NCI-H460 (cell line): Measurements from ENCODE around the gene NFE2L1. TPM values are rescaled to one million over a fixed set of nuclear protein-coding genes. Genes with fewer than 3 reads are reported as not detected.
"Not testable (repeated sequence)": the region's sequence is repeated elsewhere in the genome, so short reads cannot be mapped to it uniquely, and the experiment has no call there.

Experiments used
- DNase-seq: peaks from one replicate; pipeline ENCODE4 v3.0.0-alpha.2; 2016; ENCODE audit warnings: low read depth; ENCODE audit errors: extremely low read depth
- polyA plus RNA-seq: library from polyadenylated mRNA; depleted of rRNA; stranded (reverse); fragments of >200 nt; gene quantifications from 2 replicates; pipeline ENCODE4 v1.2.3, GENCODE V29; 2014; cell fraction: nucleus; rRNA removed
- total RNA-seq: library from RNA; depleted of rRNA; stranded (reverse); fragments of >200 nt; shearing (Covaris generic); gene quantifications from 2 replicates; pipeline ENCODE4 v1.2.3, GENCODE V29; 2014; rRNA removed

NFE2L1 gene
- 123 and 142 TPM in 2 replicates for total RNA-seq
- polyA plus RNA-seq = 122 and 134 TPM in 2 replicates

- peak; percentile 100 for DNase-seq
Observed at GRCh38 chr17:48047741-48048383, at the start of gene NFE2L1. NFE2L1 (plus strand) TSS chr17:48048359; CDS start chr17:48051119, 2,760 bp downstream.

- DNase-seq = no peak
Observed at GRCh38 chr17:47999582-47999981, 48.6 kb upstream of the NFE2L1 start.

- no peak for DNase-seq
Observed at GRCh38 chr17:48001197-48001596, 47.0 kb upstream of the NFE2L1 start.

GRCh38 chr17:48001657-48002056, 46.5 kb upstream of the NFE2L1 start:
- DNase-seq = not testable (repeated sequence)

GRCh38 chr17:48002266-48002915, 45.8 kb upstream of the NFE2L1 start:
- DNase-seq = peak; percentile 59

GRCh38 chr17:48002916-48003416, 45.2 kb upstream of the NFE2L1 start:
- DNase-seq = no peak

- DNase-seq = no peak
Observed at GRCh38 chr17:48003417-48004151, 44.6 kb upstream of the NFE2L1 start.

- DNase-seq = no peak
Observed at GRCh38 chr17:48004983-48005382, 43.2 kb upstream of the NFE2L1 start.

GRCh38 chr17:48006936-48007709, 41.0 kb upstream of the NFE2L1 start:
- no peak for DNase-seq

GRCh38 chr17:48010193-48010592, 38.0 kb upstream of the NFE2L1 start:
- no peak for DNase-seq

- DNase-seq = peak; percentile 44
Observed at GRCh38 chr17:48011405-48012150, 36.6 kb upstream of the NFE2L1 start.

- DNase-seq = no peak
Observed at GRCh38 chr17:48012151-48012520, 36.0 kb upstream of the NFE2L1 start.

- no peak for DNase-seq
Observed at GRCh38 chr17:48012654-48013053, 35.5 kb upstream of the NFE2L1 start.

- no peak for DNase-seq
Observed at GRCh38 chr17:48013876-48014594, 34.1 kb upstream of the NFE2L1 start.

- no peak for DNase-seq
Observed at GRCh38 chr17:48014595-48015111, 33.5 kb upstream of the NFE2L1 start.

- DNase-seq = no peak
Observed at GRCh38 chr17:48016112-48016511, 32.0 kb upstream of the NFE2L1 start.

GRCh38 chr17:48017817-48018158, 30.4 kb upstream of the NFE2L1 start:
- DNase-seq = not testable (repeated sequence)

- DNase-seq = no peak
Observed at GRCh38 chr17:48021934-48022333, 26.2 kb upstream of the NFE2L1 start.

GRCh38 chr17:48022901-48023300, 25.3 kb upstream of the NFE2L1 start:
- DNase-seq = no peak
